IPS-18c (cell line): ENCODE data around the gene PARP9.

Source experiments
- H3K4me3 ChIP-seq: 2 replicates; pipeline ENCODE4 v1.7.0; 2013; ENCODE audit warnings: low read depth, mild to moderate bottlenecking, low read length, moderate library complexity; ENCODE audit not compliant: insufficient read depth
- H3K9me3 ChIP-seq: one replicate; pipeline ENCODE4 v1.6.1; 2013; ENCODE audit warnings: mild to moderate bottlenecking, low read length, moderate library complexity; ENCODE audit not compliant: control insufficient read depth, insufficient read depth

The PARP9 gene

GRCh38 chr3:122564155-122564912, at the start of gene PARP9, which contains the start of gene DTX3L:
TSS of gene PARP9 (minus strand) at chr3:122564300. CDS start at chr3:122559620, 4,680 bp downstream.
TSS of gene DTX3L (plus strand) at chr3:122564338. CDS start at chr3:122564427, 89 bp downstream.
- no peaks in the 10 kb centered on the region for H3K9me3 ChIP-seq
- H3K4me3 ChIP-seq = peak within 1 kb of the TSS; percentile 76

- Histone ChIP-seq H3K9me3 (no peaks in the 10 kb centered on the region), H3K4me3 (no peak overlapping the region)
These were observed 48.6 kb upstream of the PARP9 start for GRCh38 chr3:122612696-122613095.

- H3K4me3 ChIP-seq = no peak overlapping the region
- no peaks in the 10 kb centered on the region for H3K9me3 ChIP-seq
These were observed 45.9 kb upstream of the PARP9 start for GRCh38 chr3:122609798-122610559.

GRCh38 chr3:122608916-122609315, 44.8 kb upstream of the PARP9 start:
- Histone ChIP-seq H3K4me3 (no peak overlapping the region), H3K9me3 (no peaks in the 10 kb centered on the region)

- Histone ChIP-seq H3K9me3 (no peaks in the 10 kb centered on the region), H3K4me3 (no peak overlapping the region)
These were observed 42.2 kb upstream of the PARP9 start for GRCh38 chr3:122606330-122606729.

- no peak overlapping the region for H3K4me3 ChIP-seq
- no peaks in the 10 kb centered on the region for H3K9me3 ChIP-seq
These were observed 39.0 kb upstream of the PARP9 start for GRCh38 chr3:122603056-122603455.

- no peak overlapping the region for H3K4me3 ChIP-seq
- no peaks in the 10 kb centered on the region for H3K9me3 ChIP-seq
These were observed 38.1 kb upstream of the PARP9 start for GRCh38 chr3:122602011-122602710.

GRCh38 chr3:122598556-122598955, 34.5 kb upstream of the PARP9 start:
- Histone ChIP-seq H3K4me3 (no peak overlapping the region), H3K9me3 (no peaks in the 10 kb centered on the region)

GRCh38 chr3:122598151-122598550, 34.1 kb upstream of the PARP9 start:
- no peak overlapping the region for H3K4me3 ChIP-seq

GRCh38 chr3:122594025-122594424, 29.9 kb upstream of the PARP9 start:
- no peaks in the 10 kb centered on the region for H3K9me3 ChIP-seq

More at GRCh38 chr3:122598151-122598550, 34.1 kb upstream of the PARP9 start:
- H3K9me3 ChIP-seq = no peaks in the 10 kb centered on the region

GRCh38 chr3:122590610-122591009, 26.5 kb upstream of the PARP9 start:
- no peaks in the 10 kb centered on the region for H3K9me3 ChIP-seq
- H3K4me3 ChIP-seq = no peak overlapping the region

More at GRCh38 chr3:122594025-122594424, 29.9 kb upstream of the PARP9 start:
- no peak overlapping the region for H3K4me3 ChIP-seq

- Histone ChIP-seq H3K4me3 (no peak overlapping the region), H3K9me3 (no peaks in the 10 kb centered on the region)
These were observed 25.2 kb upstream of the PARP9 start for GRCh38 chr3:122589297-122589696.

- Histone ChIP-seq H3K9me3 (no peaks in the 10 kb centered on the region), H3K4me3 (no peak overlapping the region)
These were observed 23.5 kb upstream of the PARP9 start for GRCh38 chr3:122587572-122587971.

- H3K4me3 ChIP-seq = no peak overlapping the region
- no peaks in the 10 kb centered on the region for H3K9me3 ChIP-seq
These were observed 22.8 kb upstream of the PARP9 start for GRCh38 chr3:122586773-122587485.

GRCh38 chr3:122586098-122586497, 22.0 kb upstream of the PARP9 start:
- H3K9me3 ChIP-seq = no peaks in the 10 kb centered on the region
- H3K4me3 ChIP-seq = no peak overlapping the region

GRCh38 chr3:122582390-122582789, 18.3 kb upstream of the PARP9 start:
- Histone ChIP-seq H3K9me3 (no peaks in the 10 kb centered on the region), H3K4me3 (no peak overlapping the region)

- no peaks in the 10 kb centered on the region for H3K9me3 ChIP-seq
- H3K4me3 ChIP-seq = no peak overlapping the region
These were observed 17.5 kb upstream of the PARP9 start for GRCh38 chr3:122581622-122582021.
